Transverse colon (tissue), 4 donors: Measurements from ENCODE around the gene EHD2. TPM values are rescaled to one million over a fixed set of nuclear protein-coding genes. Genes with fewer than 3 reads are reported as not detected.
A peak's percentile ranks its signal among the peaks of the same experiment; 100 is the strongest.
"Not testable (repeated sequence)": the region's sequence is repeated elsewhere in the genome, so short reads cannot be mapped to it uniquely, and the experiment has no call there.

Source experiments
- DNase-seq: peaks from one replicate; pipeline ENCODE4 v3.0.0-alpha.2; 2019
- H3K27ac ChIP-seq, 4 donors: fragments of 200-600 bp; sonication (generic); 2 replicates each; pipeline ENCODE4 v1.5.1; 2016 to 2018; ENCODE audit warnings: inconsistent platforms in 4 of 4
- H3K27me3 ChIP-seq: fragments of 200-600 bp; sonication (generic); 2 replicates; pipeline ENCODE4 v1.5.1; 2017; ENCODE audit warnings: inconsistent platforms
- H3K36me3 ChIP-seq, 4 donors: fragments of 200-600 bp; sonication (generic); 2 replicates each; pipeline ENCODE4 v1.5.1; 2017 to 2019; ENCODE audit warnings: inconsistent platforms in 4 of 4
- H3K4me1 ChIP-seq, 4 donors: fragments of 200-600 bp; sonication (generic); 2 replicates each; pipeline ENCODE4 v1.5.1; 2017 to 2020; ENCODE audit warnings: inconsistent platforms in 4 of 4
- H3K4me3 ChIP-seq, 4 donors: fragments of 200-600 bp; sonication (generic); 1 replicate in 1 of 4; 2 replicates in 3 of 4; pipeline versions ENCODE4 v1.5.1 to v1.6.1; 2017 to 2019; ENCODE audit warnings: inconsistent platforms in 4 of 4
- H3K9me3 ChIP-seq, 2 donors: fragments of 200-600 bp; sonication (generic); 2 replicates each; pipeline ENCODE4 v1.5.1; 2017 to 2019; ENCODE audit warnings: inconsistent platforms in 2 of 2
- EP300 ChIP-seq: sonication (generic); formaldehyde crosslinking; IDR thresholded peaks from one replicate; pipeline ENCODE4 v1.6.1; 2017; ENCODE audit warnings: antibody characterized with exemption, low read depth
- POLR2A ChIP-seq: fragments of 450-650 bp; IDR thresholded peaks from one replicate; pipeline ENCODE4 v1.6.1; 2016; ENCODE audit warnings: antibody characterized with exemption, mild to moderate bottlenecking, moderate library complexity
- POLR2AphosphoS5 ChIP-seq, 3 donors: sonication (generic); formaldehyde crosslinking; IDR thresholded peaks; one replicate each; pipeline ENCODE4 v1.6.1; 2016; ENCODE audit warnings: antibody characterized with exemption in 3 of 3
- whole genome bisulfite sequencing, 2 donors: methylation state at CpG; one replicate each; pipeline ENCODE4 v1.1.5; 2018; ENCODE audit warnings: low coverage in 1 of 2; 5-methylcytosine and 5-hydroxymethylcytosine counted together
- in situ Hi-C, 4 donors: fragments of 200-750 bp; cut with MboI; loops; one replicate each; pipeline versions ENCODE4 v1.15.0 to v1.15.1; 2017; ENCODE audit warnings: low sequenced_read_pairs in 3 of 4, low pct_ligation_motif_present in 1 of 4, low pct_unique_long_range_greater_than_20kb in 1 of 4
- intact Hi-C: fragments of 100-400 bp; cut with DNase I; formaldehyde crosslinking; loops from one replicate; pipeline ENCODE4 v1.15.1; 2023; ENCODE audit warnings: low total_unique reads
- total RNA-seq, 4 donors: library from RNA; depleted of rRNA; stranded (reverse); fragments of >200 nt; gene quantifications; one replicate each; pipeline ENCODE4 v1.1.0, GENCODE V29; 2016
- TF ChIP-seq, protein P1 (sequence below), 5 experiments: fragments of 200-600 bp in 3 of 5; fragments of 450-650 bp in 2 of 5; sonication (generic) in 3 of 5; IDR thresholded peaks; 1 replicate in 2 of 5; 2 replicates in 3 of 5; pipeline ENCODE4 v1.5.1; 2016 to 2017; ENCODE audit warnings: antibody characterized with exemption in 5 of 5, inconsistent platforms in 3 of 5, mild to moderate bottlenecking in 2 of 5, moderate library complexity in 1 of 5

The EHD2 gene
- total RNA-seq, 4 donors from 2014 or later: 15.2 to 93.1 (median 25.3) TPM

DNA sequence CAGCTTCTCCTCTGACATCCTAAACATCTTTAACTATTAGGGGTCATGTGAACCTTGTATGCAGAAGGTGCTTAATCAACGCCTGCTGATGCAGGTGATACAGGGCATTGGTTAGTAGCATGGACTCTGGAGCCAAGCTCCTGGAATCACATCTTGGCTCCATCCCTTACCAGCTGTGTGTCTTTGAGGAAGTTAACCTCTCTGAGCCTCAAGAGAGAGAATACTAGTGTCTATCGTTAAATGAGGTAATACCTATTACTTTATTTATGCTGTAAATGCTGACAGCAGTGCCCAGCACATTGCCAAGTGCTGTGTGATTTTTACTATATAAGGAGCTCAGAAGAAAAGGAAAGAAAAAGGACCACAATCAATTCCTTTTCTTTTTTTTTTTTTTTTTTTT is 54.1 kb downstream of the EHD2 start:
- intact Hi-C loops (loop anchor here (10.0 kb wide), 1 partner anchor 97 kb away; no protein-coding TSS in a partner anchor), in situ Hi-C loops (no loop called here)
- H3K36me3 ChIP-seq: no peaks in the 10 kb centered on the region
- H3K27ac ChIP-seq: no peak overlapping the region
- H3K4me3 ChIP-seq: no peak overlapping the region
- H3K9me3 ChIP-seq: no peaks in the 10 kb centered on the region
- no peak for DNase-seq
- H3K27me3 ChIP-seq: no peaks in the 10 kb centered on the region
- 40 to 58% methylated on average over 1 to 2 of the region's 2 CpGs for WGBS, 2 donors
- no peaks in the 10 kb centered on the region for H3K4me1 ChIP-seq
- TF ChIP-seq EP300: no peak
- TF ChIP-seq, protein P1, sequence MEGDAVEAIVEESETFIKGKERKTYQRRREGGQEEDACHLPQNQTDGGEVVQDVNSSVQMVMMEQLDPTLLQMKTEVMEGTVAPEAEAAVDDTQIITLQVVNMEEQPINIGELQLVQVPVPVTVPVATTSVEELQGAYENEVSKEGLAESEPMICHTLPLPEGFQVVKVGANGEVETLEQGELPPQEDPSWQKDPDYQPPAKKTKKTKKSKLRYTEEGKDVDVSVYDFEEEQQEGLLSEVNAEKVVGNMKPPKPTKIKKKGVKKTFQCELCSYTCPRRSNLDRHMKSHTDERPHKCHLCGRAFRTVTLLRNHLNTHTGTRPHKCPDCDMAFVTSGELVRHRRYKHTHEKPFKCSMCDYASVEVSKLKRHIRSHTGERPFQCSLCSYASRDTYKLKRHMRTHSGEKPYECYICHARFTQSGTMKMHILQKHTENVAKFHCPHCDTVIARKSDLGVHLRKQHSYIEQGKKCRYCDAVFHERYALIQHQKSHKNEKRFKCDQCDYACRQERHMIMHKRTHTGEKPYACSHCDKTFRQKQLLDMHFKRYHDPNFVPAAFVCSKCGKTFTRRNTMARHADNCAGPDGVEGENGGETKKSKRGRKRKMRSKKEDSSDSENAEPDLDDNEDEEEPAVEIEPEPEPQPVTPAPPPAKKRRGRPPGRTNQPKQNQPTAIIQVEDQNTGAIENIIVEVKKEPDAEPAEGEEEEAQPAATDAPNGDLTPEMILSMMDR (IDR thresholded peaks at IDR 0.05): no peak
- no peak for TF ChIP-seq POLR2A
- no peak for TF ChIP-seq POLR2AphosphoS5 (IDR thresholded peaks at IDR 0.05)

DNA sequence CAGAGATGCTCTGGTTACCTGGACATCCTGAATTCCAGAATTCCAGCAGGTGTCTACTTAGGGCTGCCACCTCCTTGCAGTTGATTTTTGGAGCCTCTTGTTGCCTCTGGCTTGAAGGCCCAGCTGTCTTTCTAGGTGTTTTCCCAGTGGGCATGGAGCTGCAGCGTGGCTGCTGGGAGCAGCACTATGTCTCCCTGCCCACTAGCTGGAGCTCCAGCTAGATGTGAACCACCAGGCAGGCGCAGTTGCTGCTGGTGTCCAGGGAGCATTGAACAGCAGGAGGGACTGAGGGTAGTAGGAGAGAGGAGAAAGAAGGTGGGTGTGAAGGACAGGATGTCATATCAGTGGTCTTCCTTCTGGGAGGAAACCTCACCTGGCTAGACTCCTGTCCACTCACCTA is 55.4 kb downstream of the EHD2 start:
- H3K27ac ChIP-seq: no peak overlapping the region
- no peaks in the 10 kb centered on the region for H3K9me3 ChIP-seq
- no peak for DNase-seq
- H3K4me3 ChIP-seq: no peak overlapping the region
- TF ChIP-seq, protein P1 (IDR thresholded peaks at IDR 0.05): no peak
- no peak for TF ChIP-seq POLR2A
- TF ChIP-seq EP300: no peak
- TF ChIP-seq POLR2AphosphoS5 (IDR thresholded peaks at IDR 0.05): no peak
- no peaks in the 10 kb centered on the region for H3K27me3 ChIP-seq
- H3K36me3 ChIP-seq: no peaks in the 10 kb centered on the region
- intact Hi-C loops (loop anchor here (10.0 kb wide), 1 partner anchor 96 kb away; no protein-coding TSS in a partner anchor), in situ Hi-C loops (no loop called here)
- H3K4me1 ChIP-seq: no peaks in the 10 kb centered on the region
- 83% methylated on average over 2 of the region's 2 CpGs; no CpG with 5 or more reads in 1 of the 2 donors for WGBS, 2 donors

DNA sequence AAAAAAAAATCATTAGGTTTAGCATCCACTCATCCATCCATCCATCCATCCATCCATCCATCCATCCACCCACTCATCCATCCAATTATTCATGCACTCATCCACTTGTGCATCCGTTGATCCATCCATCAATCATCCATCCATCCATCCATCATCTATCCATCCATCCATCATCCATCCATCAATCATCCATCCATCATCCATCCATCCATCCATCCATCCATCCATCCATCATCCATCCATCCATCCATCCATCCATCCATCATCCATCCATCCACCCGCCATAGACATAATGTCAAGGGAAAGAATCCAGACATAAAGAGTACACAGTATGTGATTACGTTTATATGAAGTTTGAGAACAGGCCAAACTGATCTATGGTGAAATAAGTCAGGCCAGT is 56.3 kb downstream of the EHD2 start:
- Histone ChIP-seq H3K27ac (no peak overlapping the region), H3K36me3 (no peaks in the 10 kb centered on the region), H3K9me3 (no peaks in the 10 kb centered on the region), H3K4me1 (no peaks in the 10 kb centered on the region), H3K4me3 (no peak overlapping the region), H3K27me3 (no peaks in the 10 kb centered on the region)
- in situ Hi-C loops (no loop called here), intact Hi-C loops (loop anchor here (10.0 kb wide), 1 partner anchor 95 kb away; no protein-coding TSS in a partner anchor)
- 73 to 78% methylated on average over 3 of the region's 3 CpGs for WGBS, 2 donors
- TF ChIP-seq POLR2A: no peak
- DNase-seq: no peak

DNA sequence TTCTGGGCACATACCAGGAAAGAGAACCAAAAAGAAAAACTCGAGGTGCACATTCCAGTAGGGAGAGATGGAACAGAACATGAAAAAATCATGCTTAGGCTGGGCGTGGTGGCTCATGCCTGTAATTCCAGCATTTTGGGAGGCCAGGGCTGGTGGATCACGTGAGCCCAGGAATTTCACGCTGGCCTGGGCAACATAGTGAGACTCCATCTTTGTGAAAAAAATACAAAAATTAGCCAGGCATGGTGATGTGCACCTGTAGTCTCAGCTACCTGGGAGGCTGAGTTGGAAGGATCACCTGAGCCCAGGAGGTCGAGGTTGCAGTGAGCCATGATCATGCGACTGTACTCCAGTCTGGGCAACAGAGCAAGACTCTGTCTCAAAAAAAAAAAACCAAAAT is 58.1 kb downstream of the EHD2 start:
- in situ Hi-C loops, H3K4me1 ChIP-seq, H3K36me3 ChIP-seq, H3K4me3 ChIP-seq, H3K27me3 ChIP-seq, intact Hi-C loops, H3K9me3 ChIP-seq, H3K27ac ChIP-seq, DNase-seq: not testable (repeated sequence)
- WGBS, 2 donors: 79 to 83% methylated on average over 2 to 6 of the region's 6 CpGs

DNA sequence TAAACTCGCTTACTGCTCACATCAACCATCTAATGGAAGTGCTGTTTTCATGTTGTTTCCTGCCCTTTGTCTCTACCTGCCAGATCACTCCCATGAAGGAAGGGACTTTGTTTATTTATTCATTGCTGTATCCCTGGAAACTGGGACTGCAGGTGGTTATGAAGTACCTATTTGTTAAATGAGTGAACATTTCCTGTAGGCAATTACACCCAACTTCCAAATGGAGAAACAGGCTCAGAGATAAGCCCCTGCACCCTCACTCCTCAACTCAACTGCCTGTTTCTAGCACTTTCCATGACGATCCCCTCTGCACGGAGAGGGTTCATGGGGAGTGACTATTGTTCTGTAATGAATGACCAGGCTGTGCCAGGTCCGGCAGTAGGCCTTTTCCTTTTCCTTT is 63.3 kb downstream of the EHD2 start:
- TF ChIP-seq EP300: peak; percentile 59
- TF ChIP-seq, protein P1 (IDR thresholded peaks at IDR 0.05): no peak
- TF ChIP-seq POLR2AphosphoS5 (IDR thresholded peaks at IDR 0.05): peak; percentile 22 to 63 (median 63)
- TF ChIP-seq POLR2A: peak; percentile 32
- intact Hi-C loops (loop anchor here (1.0 kb wide), 1 partner anchor 10 kb away; no protein-coding TSS in a partner anchor), in situ Hi-C loops (no loop called here)
- Histone ChIP-seq H3K4me3 (no peak overlapping the region), H3K36me3 (no peaks in the 10 kb centered on the region), H3K9me3 (no peaks in the 10 kb centered on the region), H3K27ac (peak overlapping the region; percentile 95 to 99 (median 96)), H3K27me3 (no peaks in the 10 kb centered on the region), H3K4me1 (peaks cover 14 to 44% (median 35%) of the 10 kb centered on the region in 4 donors)
- WGBS, 2 donors: 45 to 53% methylated on average over 2 to 4 of the region's 4 CpGs
- DNase-seq: no peak
